HepG2 (cell line): Measurements from ENCODE around the gene EPSTI1. TPM values are rescaled to one million over a fixed set of nuclear protein-coding genes. Genes with fewer than 3 reads are reported as not detected.

Source experiments
- ATAC-seq: fragments of 200-7000 bp; cut with Tn5 transposase; 3 replicates; pipeline ENCODE4 v1.9.1; 2020; ENCODE audit warnings: mild to moderate bottlenecking, moderate library complexity
- BruUV-seq: library from RNA; stranded (reverse); fragments of 400-500 nt; replicated peaks from 2 replicates; lab custom pipeline; 2021; lab: Mats Ljungman, UMichigan
- CTCF ChIA-PET: fragments of 300-600 bp; formaldehyde crosslinking; extraction: SDS; loops from one replicate; lab custom pipeline; 2021; ENCODE audit warnings: low total read pairs, inconsistent platforms, low intra/inter-chr PET ratio; lab: Yijun Ruan, JAX
- POLR2A ChIA-PET: fragments of 350-600 bp; sonication (Branson Sonifier 250); formaldehyde crosslinking; loops from one replicate; lab custom pipeline; 2020; ENCODE audit warnings: antibody characterized with exemption, inconsistent platforms; lab: Yijun Ruan, JAX
- DNase-seq: peaks from one replicate; pipeline ENCODE4 v3.0.0-alpha.2; 2015; ENCODE audit warnings: low spot score
- FAIRE-seq: peaks from 3 replicates; lab custom pipeline; 2011; peaks lifted over from hg19 to GRCh38; lab: Jason Lieb, UNC
- H2AFZ ChIP-seq: one replicate; pipeline ENCODE4 v1.6.1; 2011; ENCODE audit warnings: low read length, inconsistent platforms
- H3K27ac ChIP-seq: fragments of 300-600 bp; 3 replicates; pipeline ENCODE4 v1.8.0; 2011; ENCODE audit warnings: mixed run types, mild to moderate bottlenecking, mixed read lengths, low read length, inconsistent platforms; ENCODE audit not compliant: insufficient read depth; ENCODE audit errors: extremely low read length
- H3K27me3 ChIP-seq, 2 experiments: fragments of 200-600 bp in 1 of 2; 2 replicates in 1 of 2; 3 replicates in 1 of 2; pipeline versions ENCODE4 v1.6.0 to v1.8.0; 2011; ENCODE audit warnings: low read length in 2 of 2, mild to moderate bottlenecking in 2 of 2, moderate library complexity in 2 of 2, inconsistent platforms in 1 of 2; ENCODE audit not compliant: insufficient read depth in 2 of 2, control insufficient read depth in 1 of 2
- H3K36me3 ChIP-seq, 2 experiments: fragments of 200-600 bp in 1 of 2; replicated peaks in 1 of 2; 2 replicates in 1 of 2; 3 replicates in 1 of 2; pipeline versions ENCODE4 v1.5.1 to v1.8.0; 2011; ENCODE audit warnings: low read length in 2 of 2, inconsistent platforms in 1 of 2; ENCODE audit not compliant: insufficient read depth in 2 of 2, control insufficient read depth in 1 of 2
- H3K4me1 ChIP-seq: 2 replicates; pipeline ENCODE4 v1.5.1; 2012; ENCODE audit warnings: low read length, inconsistent platforms; ENCODE audit not compliant: insufficient read depth
- H3K4me2 ChIP-seq: 2 replicates; pipeline ENCODE4 v1.6.0; 2011; ENCODE audit warnings: low read depth, low read length, inconsistent platforms
- H3K4me3 ChIP-seq, 3 experiments: fragments of 200-600 bp in 1 of 3; sonication (generic), shearing (Covaris generic) in 1 of 3; replicated peaks in 1 of 3; 2 replicates each; pipeline ENCODE4 v1.5.1; 2011 to 2016; ENCODE audit warnings: low read length in 3 of 3, inconsistent platforms in 2 of 3, low read depth in 2 of 3, mild to moderate bottlenecking in 2 of 3, control low read depth in 1 of 3, mixed read lengths in 1 of 3; ENCODE audit not compliant: insufficient read depth in 1 of 3
- H3K79me2 ChIP-seq: one replicate; pipeline ENCODE4 v1.6.1; 2011; ENCODE audit warnings: low read length, inconsistent platforms; ENCODE audit not compliant: insufficient read depth
- H3K9ac ChIP-seq: 2 replicates; pipeline ENCODE4 v1.6.0; 2011; ENCODE audit warnings: mild to moderate bottlenecking, low read depth, low read length, inconsistent platforms; ENCODE audit not compliant: insufficient read depth
- H3K9me3 ChIP-seq: 2 replicates; pipeline ENCODE4 v1.5.1; 2012; ENCODE audit warnings: mild to moderate bottlenecking, low read length
- H4K20me1 ChIP-seq: 2 replicates; pipeline ENCODE4 v1.6.0; 2011; ENCODE audit warnings: inconsistent platforms, mild to moderate bottlenecking, low read length, moderate library complexity; ENCODE audit not compliant: insufficient read depth
- AGO1 ChIP-seq: fragments of 200-400 bp; formaldehyde crosslinking; IDR thresholded peaks from 2 replicates; pipeline ENCODE4 v1.6.1; 2017; ENCODE audit warnings: mild to moderate bottlenecking, low read depth, low read length, moderate library complexity; ENCODE audit not compliant: poor library complexity, severe bottlenecking
- FLYWCH1 ChIP-seq: sonication (generic); formaldehyde crosslinking; IDR thresholded peaks from 2 replicates; pipeline ENCODE4 v1.8.1; 2023; ENCODE audit warnings: mild to moderate bottlenecking, missing genetic modification reagents
- GATA4 ChIP-seq: sonication (generic); IDR thresholded peaks from 2 replicates; pipeline ENCODE4 v1.6.1; 2016; ENCODE audit warnings: antibody characterized with exemption, low read depth, borderline replicate concordance
- NCOA1 ChIP-seq: sonication (generic); formaldehyde crosslinking; IDR thresholded peaks from 2 replicates; pipeline ENCODE4 v1.9.0; 2021; ENCODE audit warnings: missing genetic modification reagents
- RXRB ChIP-seq: IDR thresholded peaks from 2 replicates; pipeline ENCODE4 v1.6.1; 2016; ENCODE audit warnings: borderline replicate concordance, missing genetic modification reagents, missing compliant biosample characterization
- SALL1 ChIP-seq: sonication (generic); formaldehyde crosslinking; IDR thresholded peaks from 2 replicates; pipeline ENCODE4 v1.8.0; 2022; ENCODE audit warnings: mild to moderate bottlenecking, missing genetic modification reagents
- SMAD3 ChIP-seq: sonication (generic); formaldehyde crosslinking; IDR thresholded peaks from 2 replicates; pipeline ENCODE4 v1.4.0; 2020; ENCODE audit warnings: missing genetic modification reagents
- TERF1 ChIP-seq: sonication (generic); formaldehyde crosslinking; IDR thresholded peaks from 2 replicates; pipeline ENCODE4 v1.8.0; 2022; ENCODE audit warnings: mild to moderate bottlenecking, missing genetic modification reagents, moderate library complexity
- ZFY ChIP-seq: sonication (generic); formaldehyde crosslinking; IDR thresholded peaks from 2 replicates; pipeline ENCODE4 v1.4.0; 2020; ENCODE audit warnings: missing genetic modification reagents
- ZNF253 ChIP-seq: sonication (generic); formaldehyde crosslinking; IDR thresholded peaks from 2 replicates; pipeline ENCODE4 v1.8.0; 2022; ENCODE audit warnings: mild to moderate bottlenecking, missing genetic modification reagents, borderline replicate concordance
- ZNF549 ChIP-seq: sonication (generic); formaldehyde crosslinking; IDR thresholded peaks from 2 replicates; pipeline ENCODE4 v1.5.0; 2020; ENCODE audit warnings: missing genetic modification reagents
- ZNF577 ChIP-seq: sonication (generic); formaldehyde crosslinking; IDR thresholded peaks from 2 replicates; pipeline ENCODE4 v1.4.0; 2020; ENCODE audit warnings: mild to moderate bottlenecking, low read depth, missing genetic modification reagents, borderline replicate concordance
- ZNF652 ChIP-seq: IDR thresholded peaks from 2 replicates; pipeline ENCODE4 v1.6.1; 2016; ENCODE audit warnings: low read depth, borderline replicate concordance
- ZNF761 ChIP-seq: sonication (generic); formaldehyde crosslinking; conservative IDR thresholded peaks from 2 replicates; pipeline ENCODE4 v1.4.0; 2020; ENCODE audit warnings: mild to moderate bottlenecking, missing genetic modification reagents
- ZNF775 ChIP-seq: sonication (generic); formaldehyde crosslinking; IDR thresholded peaks from 2 replicates; pipeline ENCODE4 v1.4.0; 2020; ENCODE audit warnings: missing genetic modification reagents, mild to moderate bottlenecking, moderate library complexity, borderline replicate concordance
- WGBS: methylation state at CpG from one replicate; pipeline ENCODE4 v1.1.6; 2017; ENCODE audit warnings: low lambda C conversion rate; 5-methylcytosine and 5-hydroxymethylcytosine counted together
- in situ Hi-C: cut with HindIII; loops from 2 replicates; pipeline ENCODE4 v1.10.0; 2017; ENCODE audit warnings: low pct_unique_long_range_greater_than_20kb; ENCODE audit not compliant: extremely low pct_ligation_motif_present
- intact Hi-C: fragments of 100-400 bp; cut with micrococcal nuclease; formaldehyde crosslinking; loops from one replicate; pipeline ENCODE4 v1.10.0; 2022; ENCODE audit not compliant: unreplicated experiment
- polyA plus RNA-seq, 8 experiments: library from polyadenylated mRNA; depleted of rRNA in 3 of 8; stranded (reverse) in 7 of 8; unstranded in 1 of 8; fragments of >200 nt; fragmentation: Illumina TruSeq in 4 of 8; extraction: Trizol in 4 of 8; gene quantifications; 2 replicates each; pipeline versions ENCODE4 v1.2.1 to v1.2.3, GENCODE V29; 2011 to 2016; ENCODE audit warnings: low read depth in 4 of 8, missing spikeins in 1 of 8, mixed read lengths in 1 of 8; ENCODE audit not compliant: insufficient read depth in 1 of 8
- total RNA-seq, 5 experiments: library from RNA; depleted of rRNA; stranded (reverse); fragments of >200 nt; fragmentation: Illumina TruSeq; extraction: Trizol; gene quantifications; 2 replicates each; pipeline ENCODE4 v1.2.3, GENCODE V29; 2016; ENCODE audit warnings: low read depth in 1 of 5

The EPSTI1 gene
- total and polyA plus RNA-seq, 2 of the 13 experiments (the other 11 are each of a cell fraction or from before 2014, with no cell fraction given) = 0.03 TPM; not detected in 1

GRCh38 chr13:42976066-42976465, 16.0 kb downstream of the EPSTI1 start:
- FAIRE-seq (no peak), ATAC-seq (no peak), DNase-seq (no peak)
- no peak for TF ChIP-seq SMAD3
- TF ChIP-seq ZNF577 (CRISPR knock-in tag) = no peak
- no peak for TF ChIP-seq TERF1 (CRISPR knock-in tag)
- no peak for TF ChIP-seq AGO1
- TF ChIP-seq RXRB (CRISPR knock-in tag) = no peak
- TF ChIP-seq SALL1 = no peak
- TF ChIP-seq ZNF652 (CRISPR knock-in tag) = no peak
- no peak for TF ChIP-seq ZNF775 (CRISPR knock-in tag)
- no peak for TF ChIP-seq GATA4
- TF ChIP-seq ZFY (CRISPR knock-in tag) = no peak
- no peak for TF ChIP-seq ZNF253 (CRISPR knock-in tag)
- TF ChIP-seq FLYWCH1 (CRISPR knock-in tag) = no peak
- no peak for TF ChIP-seq NCOA1
- no peak for TF ChIP-seq ZNF761 (CRISPR knock-in tag)
- no peak for TF ChIP-seq ZNF549
- ChIA-PET CTCF (no interaction called here), POLR2A (no interaction called here)
- no peak overlapping the region for H3K4me3 ChIP-seq
- H3K4me1 ChIP-seq = no peaks in the 10 kb centered on the region
- no peaks in the 10 kb centered on the region for H4K20me1 ChIP-seq
- 1% methylated on average over 3 of the region's 3 CpGs for WGBS
- in situ Hi-C loops = no loop called here
- no peaks in the 10 kb centered on the region for H3K27me3 ChIP-seq
- BruUV-seq = no TSS peak
- H3K79me2 ChIP-seq = no peaks in the 10 kb centered on the region
- H3K4me2 ChIP-seq = no peak overlapping the region
- H3K9ac ChIP-seq = no peak overlapping the region
- H3K36me3 ChIP-seq = no peaks in the 10 kb centered on the region
- no peaks in the 10 kb centered on the region for H3K9me3 ChIP-seq
- H3K27ac ChIP-seq = no peak overlapping the region
- H2AFZ ChIP-seq = no peak overlapping the region
- intact Hi-C loops = loop anchor here (5.0 kb wide), 1 partner anchor 46 kb away; the partner anchor contains the start of gene DNAJC15
